ENCODE data around the gene GFPT2.

- TF ChIP-seq CTCF (conservative IDR thresholded peaks at IDR 0.05; ENCODE audit: low read depth, low read length) (no peak), FOS (IDR thresholded peaks at IDR 0.05; ENCODE audit: low read depth, low read length) (no peak), POLR2A (IDR thresholded peaks at IDR 0.05; ENCODE audit: low read depth, low read length) (no peak), USF2 (IDR thresholded peaks at IDR 0.05; ENCODE audit: low read depth, low read length) (no peak), RAD21 (IDR thresholded peaks at IDR 0.05; ENCODE audit: low read length) (no peak), RCOR1 (IDR thresholded peaks at IDR 0.05; ENCODE audit: insufficient replicate concordance, low read length) (no peak)
Measured at GRCh38 chr5:180367300-180367699, 14.2 kb upstream of the GFPT2 start.

Data from IMR-90 (cell line).